Medulla oblongata (tissue), 1 donor: ENCODE results near the gene IL1RL2.
A peak's percentile ranks its signal among the peaks of the same experiment; 100 is the strongest.

Source experiments
- DNase-seq: peaks from one replicate; pipeline ENCODE4 v3.0.0-alpha.2; 2015; ENCODE audit errors: extremely low spot score

IL1RL2 gene

GRCh38 chr2:102266204-102266603, 79.4 kb downstream of the IL1RL2 start:
- DNase-seq = no peak

GRCh38 chr2:102267774-102268173, 81.0 kb downstream of the IL1RL2 start:
- no peak for DNase-seq

GRCh38 chr2:102268510-102269199, 81.8 kb downstream of the IL1RL2 start:
- no peak for DNase-seq

GRCh38 chr2:102269200-102269524, 82.3 kb downstream of the IL1RL2 start:
- DNase-seq = no peak

GRCh38 chr2:102271844-102272243, 85.0 kb downstream of the IL1RL2 start:
- DNase-seq = no peak

GRCh38 chr2:102273619-102274211, 86.9 kb downstream of the IL1RL2 start:
- no peak for DNase-seq

- no peak for DNase-seq
These were observed 89.9 kb downstream of the IL1RL2 start for GRCh38 chr2:102276549-102277201.

- DNase-seq = no peak
These were observed 90.4 kb downstream of the IL1RL2 start for GRCh38 chr2:102277202-102277700.

GRCh38 chr2:102278720-102279390, 92.0 kb downstream of the IL1RL2 start:
- DNase-seq = no peak

GRCh38 chr2:102279391-102279735, 92.5 kb downstream of the IL1RL2 start:
- DNase-seq = no peak

- DNase-seq = peak; percentile 6
These were observed 95.9 kb downstream of the IL1RL2 start for GRCh38 chr2:102282678-102283091.

- no peak for DNase-seq
These were observed 97.2 kb downstream of the IL1RL2 start for GRCh38 chr2:102283996-102284395.

GRCh38 chr2:102284611-102285010, 97.8 kb downstream of the IL1RL2 start:
- no peak for DNase-seq

- no peak for DNase-seq
These were observed 98.5 kb downstream of the IL1RL2 start for GRCh38 chr2:102285368-102285767.

- no peak for DNase-seq
These were observed 99.2 kb downstream of the IL1RL2 start for GRCh38 chr2:102286041-102286440.

- no peak for DNase-seq
These were observed 102.3 kb downstream of the IL1RL2 start for GRCh38 chr2:102289129-102289528.
